IPS-18a (cell line): ENCODE measurements around the gene BRAF.
"Not testable (repeated sequence)": the region's sequence is repeated elsewhere in the genome, so short reads cannot be mapped to it uniquely, and the experiment has no call there.

Experiments
- H3K27ac ChIP-seq: one replicate; pipeline ENCODE4 v1.5.1; 2013; ENCODE audit warnings: low read length
- H3K27me3 ChIP-seq: one replicate; pipeline ENCODE4 v1.6.1; 2013; ENCODE audit warnings: mild to moderate bottlenecking, low read length; ENCODE audit not compliant: control insufficient read depth, insufficient read depth
- H3K36me3 ChIP-seq: one replicate; pipeline ENCODE4 v1.6.1; 2013; ENCODE audit warnings: low read depth, low read length; ENCODE audit not compliant: control insufficient read depth
- H3K4me1 ChIP-seq: one replicate; pipeline ENCODE4 v1.6.1; 2013; ENCODE audit warnings: low read depth, low read length; ENCODE audit not compliant: control insufficient read depth
- H3K4me3 ChIP-seq: one replicate; pipeline ENCODE4 v1.5.1; 2013; ENCODE audit warnings: low read length
- H3K9ac ChIP-seq: one replicate; pipeline ENCODE4 v1.6.1; 2013; ENCODE audit warnings: mild to moderate bottlenecking, low read length, moderate library complexity
- H3K9me3 ChIP-seq: one replicate; pipeline ENCODE4 v1.6.1; 2013; ENCODE audit warnings: low read depth, low read length; ENCODE audit not compliant: control insufficient read depth

BRAF gene

DNA sequence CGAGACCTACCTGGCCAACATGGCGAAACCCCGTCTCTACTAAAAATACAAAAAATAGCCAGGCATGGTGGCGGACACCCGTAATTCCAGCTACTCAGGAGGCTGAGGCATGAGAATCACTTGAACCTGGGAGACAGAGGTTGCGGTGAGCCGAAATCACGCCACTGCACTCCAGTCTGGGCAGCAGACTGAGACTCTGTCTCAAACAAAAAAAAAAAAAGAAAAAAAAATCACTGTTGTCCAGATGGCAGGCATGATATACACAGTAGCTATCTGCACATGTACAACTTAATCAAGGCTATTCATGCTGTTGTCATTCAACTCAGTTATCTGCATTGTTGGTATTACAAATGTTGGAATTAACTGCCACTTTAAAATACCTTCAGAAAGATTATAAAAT, 55.3 kb downstream of the BRAF start:
- no peaks in the 10 kb centered on the region for H3K27me3 ChIP-seq
- no peaks in the 10 kb centered on the region for H3K9me3 ChIP-seq
- H3K4me1 ChIP-seq = no peaks in the 10 kb centered on the region
- H3K36me3 ChIP-seq = no peaks in the 10 kb centered on the region
- no peak overlapping the region for H3K9ac ChIP-seq
- no peak overlapping the region for H3K27ac ChIP-seq
- no peak overlapping the region for H3K4me3 ChIP-seq

DNA sequence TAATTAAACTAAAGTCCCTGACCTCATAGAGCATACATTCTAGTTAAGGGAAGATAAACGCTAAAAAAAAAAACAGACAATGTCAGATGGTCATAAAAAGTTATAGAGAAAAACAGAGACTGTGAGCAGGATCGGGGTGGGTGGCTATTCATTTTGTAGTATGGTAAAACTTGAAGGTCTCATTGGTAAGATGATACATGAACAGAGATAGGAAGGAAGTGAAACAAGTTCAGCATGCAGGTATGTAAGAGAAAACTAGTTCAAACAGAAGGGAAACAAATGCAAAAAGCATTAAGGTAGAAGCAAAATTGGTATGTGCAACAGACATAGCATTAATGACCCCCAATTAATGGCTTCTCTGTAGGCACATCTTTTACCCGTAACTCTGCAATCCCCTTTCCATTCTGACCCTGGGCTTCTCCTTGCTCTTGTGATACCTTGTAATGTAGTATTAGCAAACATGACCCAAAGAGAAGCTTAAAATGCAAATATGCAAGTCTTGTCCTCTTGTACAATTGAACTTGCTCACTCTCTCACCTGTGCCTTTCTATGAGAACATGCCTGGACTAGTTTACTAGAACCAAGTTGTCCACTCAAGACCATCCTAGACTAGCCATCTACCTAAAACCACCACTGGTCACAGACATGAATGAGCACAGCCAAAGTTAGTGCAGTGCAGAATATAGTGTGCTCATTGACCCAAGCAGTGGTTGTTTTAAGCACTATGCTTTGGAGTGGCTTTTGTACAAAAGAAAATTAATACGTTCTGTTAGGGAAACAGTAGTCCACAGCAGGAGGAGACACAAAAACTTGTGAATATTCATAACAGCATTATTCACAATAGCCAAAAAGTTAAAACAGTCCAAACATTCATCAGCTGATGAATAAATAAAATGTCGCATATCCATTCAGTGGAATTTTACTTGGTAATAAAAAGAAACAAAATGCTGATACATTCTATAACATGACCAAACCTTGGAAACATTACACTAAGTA, 57.0 kb downstream of the BRAF start:
- H3K27me3 ChIP-seq = no peaks in the 10 kb centered on the region
- no peak overlapping the region for H3K27ac ChIP-seq
- H3K9ac ChIP-seq = no peak overlapping the region
- H3K4me1 ChIP-seq = no peaks in the 10 kb centered on the region
- H3K36me3 ChIP-seq = no peaks in the 10 kb centered on the region
- H3K4me3 ChIP-seq = no peak overlapping the region
- no peaks in the 10 kb centered on the region for H3K9me3 ChIP-seq

DNA sequence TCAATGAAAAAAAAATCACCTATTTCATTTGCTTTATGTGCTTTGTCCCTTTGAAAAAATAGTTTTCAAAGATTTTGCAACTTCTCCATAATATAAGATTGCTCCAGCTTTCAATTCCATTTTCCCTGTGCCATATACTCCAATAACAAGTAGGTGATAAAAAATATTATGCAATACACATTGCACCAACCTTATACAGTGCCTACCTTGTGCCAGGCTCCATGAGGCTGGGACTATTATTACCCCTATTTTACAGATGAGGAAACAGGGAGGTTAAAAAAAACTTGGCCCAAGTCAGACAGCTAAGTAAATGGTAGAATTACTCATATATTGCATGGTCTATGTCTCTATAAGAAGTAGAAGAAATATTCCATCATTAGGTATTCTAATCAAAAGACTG, 57.8 kb downstream of the BRAF start:
- no peak overlapping the region for H3K4me3 ChIP-seq
- no peaks in the 10 kb centered on the region for H3K27me3 ChIP-seq
- no peaks in the 10 kb centered on the region for H3K9me3 ChIP-seq
- no peaks in the 10 kb centered on the region for H3K4me1 ChIP-seq
- H3K36me3 ChIP-seq = no peaks in the 10 kb centered on the region
- no peak overlapping the region for H3K27ac ChIP-seq
- H3K9ac ChIP-seq = no peak overlapping the region

DNA sequence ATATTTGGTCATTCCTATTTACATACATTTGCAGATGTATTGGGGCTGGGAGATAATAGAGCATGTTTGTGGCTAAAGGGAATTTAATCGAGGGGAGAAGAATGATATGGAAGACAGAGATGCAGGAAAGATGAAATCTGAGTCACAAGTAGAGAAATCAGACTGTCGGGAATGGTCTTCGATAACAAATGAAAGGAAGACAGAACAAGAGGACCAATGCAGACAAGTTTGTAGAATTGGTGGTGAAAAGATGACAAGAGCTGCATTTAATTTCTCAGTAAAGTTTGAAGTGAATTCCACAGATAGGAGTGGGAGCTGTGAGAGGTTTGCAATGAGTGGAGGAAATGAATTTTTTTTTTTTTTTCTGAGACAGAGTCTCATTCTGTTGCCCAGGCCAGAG, 60.0 kb downstream of the BRAF start:
- H3K27ac ChIP-seq = no peak overlapping the region
- H3K9me3 ChIP-seq = no peaks in the 10 kb centered on the region
- H3K4me1 ChIP-seq = no peaks in the 10 kb centered on the region
- H3K4me3 ChIP-seq = no peak overlapping the region
- H3K27me3 ChIP-seq = no peaks in the 10 kb centered on the region
- no peaks in the 10 kb centered on the region for H3K36me3 ChIP-seq
- no peak overlapping the region for H3K9ac ChIP-seq

DNA sequence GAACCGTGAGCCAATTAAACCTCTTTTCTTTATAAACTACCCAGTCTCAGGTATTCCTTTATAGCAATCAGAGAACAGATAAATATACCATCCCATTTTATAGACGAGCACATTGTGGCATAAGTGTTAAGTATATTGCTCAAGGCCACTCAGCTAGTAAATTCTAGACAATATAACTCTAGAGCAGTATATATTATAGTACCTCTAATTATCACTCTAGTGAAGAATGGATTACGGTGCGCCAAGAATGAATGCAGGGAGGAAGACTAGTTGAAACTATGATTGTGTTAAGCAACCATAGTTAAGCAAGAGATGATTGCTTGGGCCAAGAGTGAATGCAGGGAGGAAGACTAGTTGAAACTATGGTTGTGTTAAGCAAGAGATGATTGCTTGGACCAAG, 60.9 kb downstream of the BRAF start:
- Histone ChIP-seq H3K9ac (no peak overlapping the region), H3K27ac (no peak overlapping the region), H3K4me1 (no peaks in the 10 kb centered on the region), H3K27me3 (no peaks in the 10 kb centered on the region), H3K4me3 (no peak overlapping the region), H3K9me3 (no peaks in the 10 kb centered on the region), H3K36me3 (no peaks in the 10 kb centered on the region)

DNA sequence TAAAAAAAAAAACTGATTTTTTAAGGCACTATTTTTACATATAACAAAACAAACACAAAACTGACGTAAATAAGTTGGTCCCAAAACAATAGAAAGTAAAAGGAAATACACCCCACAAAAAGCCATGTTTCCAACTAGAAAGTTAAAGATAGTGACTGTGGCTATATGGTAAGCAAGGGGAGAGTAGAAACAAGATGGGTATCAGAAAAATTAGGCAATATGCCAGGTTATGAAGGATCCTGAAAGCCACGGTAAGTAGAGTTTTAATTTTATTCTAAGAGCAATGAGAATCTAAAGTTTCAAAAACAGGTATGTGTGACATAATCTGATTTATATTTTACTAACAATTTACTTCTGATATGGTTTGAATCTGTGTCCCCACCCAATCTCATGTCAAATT, 61.5 kb downstream of the BRAF start:
- Histone ChIP-seq H3K36me3 (no peaks in the 10 kb centered on the region), H3K4me3 (no peak overlapping the region), H3K27me3 (no peaks in the 10 kb centered on the region), H3K9ac (no peak overlapping the region), H3K9me3 (no peaks in the 10 kb centered on the region), H3K4me1 (no peaks in the 10 kb centered on the region), H3K27ac (no peak overlapping the region)

DNA sequence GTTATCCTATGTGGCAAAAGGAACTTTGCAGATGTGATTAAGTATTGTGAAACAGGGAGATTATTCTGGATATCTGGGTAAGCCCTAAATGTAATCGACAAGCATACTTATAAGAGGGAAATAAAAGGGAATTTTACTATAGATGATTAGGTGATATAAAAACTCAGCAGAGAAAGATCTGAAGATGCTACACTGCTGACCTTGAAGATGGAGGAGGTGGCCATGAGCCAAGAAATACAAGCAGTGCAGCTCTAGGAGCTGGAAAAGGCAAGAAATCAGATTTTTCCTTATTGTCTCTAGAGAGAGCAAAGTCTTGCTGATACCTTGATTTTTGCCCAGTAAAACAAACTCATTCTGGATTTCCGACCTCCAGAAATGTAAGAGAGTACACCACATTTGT, 67.7 kb downstream of the BRAF start:
- no peak overlapping the region for H3K4me3 ChIP-seq
- H3K27ac ChIP-seq = no peak overlapping the region
- H3K36me3 ChIP-seq = no peaks in the 10 kb centered on the region
- no peak overlapping the region for H3K9ac ChIP-seq
- H3K27me3 ChIP-seq = no peaks in the 10 kb centered on the region
- no peaks in the 10 kb centered on the region for H3K9me3 ChIP-seq
- H3K4me1 ChIP-seq = peaks cover 4% of the 10 kb centered on the region

DNA sequence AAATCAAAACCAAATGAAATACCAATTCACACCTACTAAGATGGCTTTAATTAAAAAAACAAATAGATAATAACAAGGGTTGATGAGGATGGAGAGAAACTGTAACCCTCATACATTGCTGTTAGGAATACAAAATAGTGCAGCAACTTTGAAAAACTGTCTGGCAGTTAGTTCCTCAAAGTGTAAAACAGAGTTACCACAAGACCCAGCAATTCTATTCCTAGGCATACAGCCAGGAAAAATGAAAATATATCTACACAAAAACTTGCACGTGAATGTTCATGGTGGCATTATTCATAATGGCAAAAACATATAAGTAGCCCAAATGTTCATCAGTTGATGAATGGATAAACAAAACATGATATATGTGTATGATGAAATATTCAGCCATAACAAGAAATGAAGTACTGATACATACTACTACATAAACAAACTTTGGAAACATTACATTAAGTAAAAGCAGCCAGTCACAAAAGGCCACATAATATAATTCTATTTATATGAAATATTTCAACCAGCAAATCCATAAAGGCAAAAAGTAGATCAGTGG, 83.5 kb downstream of the BRAF start:
- Histone ChIP-seq H3K27ac (no peak overlapping the region), H3K36me3 (no peaks in the 10 kb centered on the region), H3K9me3 (no peaks in the 10 kb centered on the region), H3K4me3 (no peak overlapping the region), H3K4me1 (peaks cover 10% of the 10 kb centered on the region), H3K27me3 (no peaks in the 10 kb centered on the region), H3K9ac (no peak overlapping the region)

DNA sequence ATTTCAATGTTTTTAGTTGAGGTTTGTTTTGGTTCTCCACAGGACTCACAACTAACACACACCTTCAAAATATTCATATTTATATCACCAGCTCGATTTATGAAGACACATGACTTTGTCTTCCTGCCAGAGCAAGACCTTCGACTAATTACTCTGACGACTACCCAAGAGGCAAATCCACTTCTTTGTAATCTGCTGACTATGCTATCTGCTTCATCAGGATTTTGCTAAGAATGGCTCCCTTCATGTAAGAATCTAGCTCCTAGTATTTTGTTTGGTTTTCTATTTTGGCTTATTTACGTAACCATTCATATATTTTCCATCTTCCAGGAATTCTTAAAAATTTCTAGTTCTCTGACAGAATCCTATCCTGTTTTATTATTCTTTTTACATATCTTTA, 93.0 kb downstream of the BRAF start:
- Histone ChIP-seq H3K36me3 (peaks cover 8% of the 10 kb centered on the region), H3K9me3 (no peaks in the 10 kb centered on the region), H3K4me1 (peaks cover 4% of the 10 kb centered on the region), H3K27ac (no peak overlapping the region), H3K4me3 (no peak overlapping the region), H3K9ac (no peak overlapping the region), H3K27me3 (no peaks in the 10 kb centered on the region)

DNA sequence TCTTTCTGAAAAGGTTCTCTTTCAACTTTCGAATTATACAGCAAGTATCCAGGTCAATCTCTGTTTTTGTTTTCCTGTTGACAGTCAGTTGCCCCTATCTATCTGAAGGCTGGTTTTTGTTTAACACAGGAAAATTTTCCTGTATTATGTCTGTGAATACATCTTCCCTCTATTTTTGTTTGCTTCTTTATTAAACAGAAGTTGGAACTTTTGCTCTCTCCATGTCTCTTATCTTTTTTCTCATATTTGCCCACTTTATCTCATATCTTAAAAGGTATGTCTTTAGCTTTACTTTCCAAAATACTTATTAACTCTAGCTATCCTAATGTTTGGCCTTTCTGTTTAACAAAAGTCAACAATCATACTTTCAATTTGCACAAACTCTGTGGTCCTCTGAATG, 95.0 kb downstream of the BRAF start:
- Histone ChIP-seq H3K9ac (no peak overlapping the region), H3K27ac (no peak overlapping the region), H3K36me3 (peaks cover 9% of the 10 kb centered on the region), H3K9me3 (no peaks in the 10 kb centered on the region), H3K4me1 (no peaks in the 10 kb centered on the region), H3K27me3 (no peaks in the 10 kb centered on the region), H3K4me3 (no peak overlapping the region)

DNA sequence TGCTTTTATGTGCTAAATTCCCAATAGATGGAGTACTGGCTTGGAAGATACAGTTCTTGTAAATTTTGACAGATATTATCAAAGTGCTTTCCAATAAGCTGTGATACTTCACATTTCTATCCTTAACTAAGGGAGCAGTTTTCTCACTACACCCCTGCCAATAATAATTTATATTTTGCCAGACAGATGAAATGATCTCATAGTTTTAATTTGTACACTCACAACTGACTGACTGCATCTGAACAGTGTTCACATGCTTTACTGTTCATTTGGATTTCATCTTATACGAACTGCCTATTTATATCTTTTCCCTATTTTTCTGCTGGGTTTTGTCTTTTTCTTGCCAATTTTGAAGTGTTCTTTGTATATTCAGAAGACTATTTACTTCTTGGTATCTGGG, 96.0 kb downstream of the BRAF start:
- no peak overlapping the region for H3K4me3 ChIP-seq
- H3K9me3 ChIP-seq = no peaks in the 10 kb centered on the region
- no peak overlapping the region for H3K27ac ChIP-seq
- H3K27me3 ChIP-seq = no peaks in the 10 kb centered on the region
- H3K36me3 ChIP-seq = peaks cover 9% of the 10 kb centered on the region
- H3K9ac ChIP-seq = no peak overlapping the region
- H3K4me1 ChIP-seq = no peaks in the 10 kb centered on the region

DNA sequence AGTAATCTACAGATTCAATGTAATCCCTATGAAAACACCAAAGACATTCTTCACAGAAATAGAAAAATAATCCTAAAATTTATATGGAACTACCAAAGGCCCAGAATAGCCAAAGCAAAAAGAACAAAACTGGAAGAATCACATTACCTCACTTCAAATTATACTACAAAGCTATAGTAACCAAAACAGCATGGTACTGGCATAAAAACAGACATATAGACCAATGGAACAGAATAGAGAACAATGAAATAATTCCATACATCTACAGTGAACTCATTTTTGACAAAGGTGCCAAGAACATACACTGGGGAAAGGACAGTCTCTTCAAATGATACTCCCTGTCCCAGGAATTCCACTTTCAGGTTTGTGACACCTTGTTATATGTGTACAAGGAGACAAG, 107.3 kb downstream of the BRAF start:
- H3K27ac ChIP-seq, H3K4me3 ChIP-seq, H3K27me3 ChIP-seq, H3K4me1 ChIP-seq, H3K9ac ChIP-seq, H3K9me3 ChIP-seq, H3K36me3 ChIP-seq: not testable (repeated sequence)
